Tibial artery (tissue), 4 donors: ENCODE results near the gene NDE1.
A peak's percentile ranks its signal among the peaks of the same experiment; 100 is the strongest.

Experiments used
- DNase-seq, 2 donors: peaks; one replicate each; pipeline ENCODE4 v3.0.0-alpha.2; 2019
- H3K27ac ChIP-seq, 2 donors: fragments of 200-600 bp; sonication (generic) in 1 of 2; 1 replicate in 1 of 2; 2 replicates in 1 of 2; pipeline ENCODE4 v1.5.1; 2018 to 2019; ENCODE audit warnings: mild to moderate bottlenecking in 1 of 2
- H3K27me3 ChIP-seq, 2 donors: fragments of 200-600 bp; sonication (generic) in 1 of 2; one replicate each; pipeline versions ENCODE4 v1.5.1 to v1.6.0; 2016 to 2019
- H3K36me3 ChIP-seq, 3 donors: fragments of 200-600 bp; sonication (generic) in 2 of 3; one replicate each; pipeline ENCODE4 v1.5.1; 2016 to 2019; ENCODE audit warnings: mild to moderate bottlenecking in 2 of 3
- H3K4me1 ChIP-seq, 4 donors: fragments of 200-600 bp; sonication (generic) in 2 of 4; 1 replicate in 3 of 4; 2 replicates in 1 of 4; pipeline ENCODE4 v1.5.1; 2016 to 2019
- H3K4me3 ChIP-seq, 2 donors: fragments of 200-600 bp; sonication (generic) in 1 of 2; 1 replicate in 1 of 2; 2 replicates in 1 of 2; pipeline ENCODE4 v1.5.1; 2018 to 2019; ENCODE audit warnings: mild to moderate bottlenecking in 2 of 2
- H3K9me3 ChIP-seq, 3 donors: fragments of 200-600 bp; sonication (generic) in 1 of 3; one replicate each; pipeline ENCODE4 v1.5.1; 2016 to 2019
- intact Hi-C: fragments of 100-400 bp; cut with DNase I; formaldehyde crosslinking; loops from one replicate; pipeline ENCODE4 v1.15.0; 2023; ENCODE audit warnings: low total_unique reads
- TF ChIP-seq, protein P1 (sequence below), 2 experiments: fragments of 200-600 bp in 1 of 2; fragments of 450-650 bp in 1 of 2; IDR thresholded peaks; one replicate each; pipeline ENCODE4 v1.5.1; 2017 to 2019; ENCODE audit warnings: antibody characterized with exemption in 2 of 2, mild to moderate bottlenecking in 1 of 2, moderate library complexity in 1 of 2

NDE1 gene

DNA sequence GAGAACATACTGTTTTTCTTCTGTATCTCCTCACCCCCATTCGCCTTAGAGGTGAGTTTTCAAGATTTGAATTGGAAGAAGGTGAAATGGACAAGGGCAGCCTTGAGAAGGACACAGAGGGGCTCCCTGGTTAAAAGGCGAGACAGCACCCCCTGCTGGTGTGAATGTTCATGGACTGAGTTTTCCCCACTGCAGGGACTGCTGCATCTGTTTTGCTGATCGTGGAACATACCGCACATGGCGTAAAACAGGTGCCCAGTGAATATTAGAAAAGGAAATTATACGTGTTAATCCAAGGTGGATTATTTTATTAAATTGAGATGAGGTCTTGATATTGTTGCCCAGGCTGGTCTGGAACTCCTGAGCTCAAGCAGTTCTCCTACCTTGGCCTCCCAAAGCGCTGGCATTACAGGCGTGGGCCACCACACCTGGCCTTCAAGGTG lies 54.5 kb downstream of the NDE1 start:
- no peaks in the 10 kb centered on the region for H3K27me3 ChIP-seq
- TF ChIP-seq, protein P1, sequence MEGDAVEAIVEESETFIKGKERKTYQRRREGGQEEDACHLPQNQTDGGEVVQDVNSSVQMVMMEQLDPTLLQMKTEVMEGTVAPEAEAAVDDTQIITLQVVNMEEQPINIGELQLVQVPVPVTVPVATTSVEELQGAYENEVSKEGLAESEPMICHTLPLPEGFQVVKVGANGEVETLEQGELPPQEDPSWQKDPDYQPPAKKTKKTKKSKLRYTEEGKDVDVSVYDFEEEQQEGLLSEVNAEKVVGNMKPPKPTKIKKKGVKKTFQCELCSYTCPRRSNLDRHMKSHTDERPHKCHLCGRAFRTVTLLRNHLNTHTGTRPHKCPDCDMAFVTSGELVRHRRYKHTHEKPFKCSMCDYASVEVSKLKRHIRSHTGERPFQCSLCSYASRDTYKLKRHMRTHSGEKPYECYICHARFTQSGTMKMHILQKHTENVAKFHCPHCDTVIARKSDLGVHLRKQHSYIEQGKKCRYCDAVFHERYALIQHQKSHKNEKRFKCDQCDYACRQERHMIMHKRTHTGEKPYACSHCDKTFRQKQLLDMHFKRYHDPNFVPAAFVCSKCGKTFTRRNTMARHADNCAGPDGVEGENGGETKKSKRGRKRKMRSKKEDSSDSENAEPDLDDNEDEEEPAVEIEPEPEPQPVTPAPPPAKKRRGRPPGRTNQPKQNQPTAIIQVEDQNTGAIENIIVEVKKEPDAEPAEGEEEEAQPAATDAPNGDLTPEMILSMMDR (IDR thresholded peaks at IDR 0.05): peak; percentile 63 to 77
- peak; percentile 83 for DNase-seq
- peak overlapping the region in 1 of 2 donors; percentile 40 for H3K27ac ChIP-seq
- no peaks in the 10 kb centered on the region for H3K4me1 ChIP-seq
- H3K9me3 ChIP-seq: no peaks in the 10 kb centered on the region
- intact Hi-C loops: no loop called here
- peaks cover 69 to 97% (median 93%) of the 10 kb centered on the region in 3 donors for H3K36me3 ChIP-seq
- no peak overlapping the region for H3K4me3 ChIP-seq

DNA sequence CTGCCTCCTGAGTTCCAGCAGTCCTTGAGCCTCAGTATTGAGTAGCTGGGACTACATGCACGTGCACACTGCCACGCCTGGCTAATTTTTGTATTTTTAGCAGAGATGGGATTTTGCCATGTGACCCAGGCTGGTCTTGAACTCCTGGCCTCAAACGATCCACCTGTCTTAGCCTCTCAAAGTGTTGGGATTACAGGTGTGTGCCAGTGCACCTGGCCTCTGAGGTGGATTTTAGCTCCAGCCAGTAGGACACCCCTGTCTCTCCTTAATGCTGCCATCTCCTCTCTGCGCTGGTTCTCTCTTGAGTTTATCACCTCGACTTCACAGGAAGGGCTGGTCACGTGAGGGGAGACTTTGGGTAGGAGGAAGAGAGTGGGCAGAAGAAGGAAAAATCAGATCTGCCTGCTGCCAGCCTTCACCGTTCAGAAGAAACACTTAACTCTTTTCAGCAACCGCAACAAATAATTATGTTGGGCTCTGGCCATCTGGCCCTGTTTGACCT lies 55.1 kb downstream of the NDE1 start:
- Histone ChIP-seq H3K9me3 (no peaks in the 10 kb centered on the region), H3K27ac (peak overlapping the region in 1 of 2 donors; percentile 40), H3K4me1 (no peaks in the 10 kb centered on the region), H3K27me3 (no peaks in the 10 kb centered on the region), H3K36me3 (peaks cover 72 to 97% (median 94%) of the 10 kb centered on the region in 3 donors), H3K4me3 (no peak overlapping the region)
- TF ChIP-seq, protein P1 (IDR thresholded peaks at IDR 0.05): no peak
- DNase-seq: no peak
- intact Hi-C loops: no loop called here

DNA sequence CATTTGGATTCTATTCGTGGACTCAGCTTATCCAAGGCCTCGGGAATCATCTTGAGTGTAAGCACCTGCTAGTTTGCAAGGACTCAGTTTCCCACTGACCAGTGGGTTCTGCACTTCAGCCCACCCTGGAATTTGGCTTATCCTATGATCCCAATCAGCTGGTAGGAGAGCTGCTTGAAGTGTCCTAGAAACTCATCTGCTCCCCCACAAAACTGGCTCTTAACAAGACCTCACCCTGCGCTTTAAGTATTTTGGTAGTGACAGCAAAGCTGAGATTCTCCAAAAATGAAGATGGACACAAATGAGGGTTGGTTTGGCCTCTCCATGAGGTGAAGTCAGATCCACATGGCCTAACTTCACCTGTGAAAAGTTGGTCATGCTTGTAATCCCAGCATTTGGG lies 57.3 kb downstream of the NDE1 start:
- Histone ChIP-seq H3K36me3 (peaks cover 94 to 99% (median 96%) of the 10 kb centered on the region in 3 donors), H3K4me1 (no peaks in the 10 kb centered on the region), H3K4me3 (no peak overlapping the region), H3K27me3 (no peaks in the 10 kb centered on the region), H3K9me3 (no peaks in the 10 kb centered on the region), H3K27ac (peak overlapping the region in 1 of 2 donors; percentile 17)
- no peak for DNase-seq
- intact Hi-C loops: no loop called here
- TF ChIP-seq, protein P1 (IDR thresholded peaks at IDR 0.05): no peak

DNA sequence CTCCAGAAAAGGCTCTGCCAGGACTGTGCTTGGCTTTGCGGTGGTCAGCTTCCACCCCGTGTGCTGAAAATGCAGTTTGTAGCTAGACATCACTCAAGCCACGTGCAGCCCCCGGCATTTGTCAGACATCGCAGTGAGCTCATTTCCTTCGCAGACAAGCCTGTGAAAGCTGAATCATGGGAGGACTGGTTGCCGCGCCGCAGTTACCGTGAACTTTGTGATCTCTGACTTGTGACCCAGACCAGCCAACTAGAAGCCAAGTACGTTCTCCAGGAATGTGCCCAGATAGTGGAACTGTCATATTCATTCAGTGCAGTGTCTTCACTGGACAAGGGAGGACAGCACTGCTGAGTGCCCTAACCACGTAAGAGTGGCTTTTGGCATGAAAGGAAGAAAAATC lies 58.1 kb downstream of the NDE1 start:
- no peaks in the 10 kb centered on the region for H3K9me3 ChIP-seq
- no peaks in the 10 kb centered on the region for H3K27me3 ChIP-seq
- no peak overlapping the region for H3K27ac ChIP-seq
- peaks cover 96 to 99% (median 96%) of the 10 kb centered on the region in 3 donors for H3K36me3 ChIP-seq
- intact Hi-C loops: no loop called here
- no peak for DNase-seq
- no peaks in the 10 kb centered on the region for H3K4me1 ChIP-seq
- TF ChIP-seq, protein P1 (IDR thresholded peaks at IDR 0.05): no peak
- no peak overlapping the region for H3K4me3 ChIP-seq

DNA sequence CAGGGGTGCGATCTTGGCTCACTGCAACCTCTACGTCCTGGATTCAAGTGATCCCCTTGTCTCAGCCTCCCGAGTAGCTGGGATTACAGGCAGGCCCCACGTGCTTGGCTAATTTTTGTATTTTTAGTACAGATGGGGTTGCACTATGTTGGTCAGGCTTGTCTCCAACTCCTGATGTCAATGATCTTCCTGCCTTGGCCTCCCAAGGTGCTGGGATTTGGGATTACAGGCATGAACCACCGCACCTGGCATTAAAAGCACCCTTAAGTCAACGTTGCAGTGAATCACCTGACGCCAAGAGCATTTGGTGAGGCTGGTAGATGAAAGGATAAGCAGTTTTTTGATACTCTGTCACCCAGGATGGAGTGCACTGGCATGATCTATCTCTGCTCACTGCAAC lies 59.0 kb downstream of the NDE1 start:
- Histone ChIP-seq H3K4me3 (no peak overlapping the region), H3K27ac (peak overlapping the region in 1 of 2 donors; percentile 5), H3K9me3 (no peaks in the 10 kb centered on the region), H3K27me3 (no peaks in the 10 kb centered on the region), H3K4me1 (no peaks in the 10 kb centered on the region), H3K36me3 (peaks cover 96 to 99% (median 96%) of the 10 kb centered on the region in 3 donors)
- intact Hi-C loops: no loop called here
- DNase-seq: no peak
- TF ChIP-seq, protein P1 (IDR thresholded peaks at IDR 0.05): no peak
